GM21515 (cell line): ENCODE data around the gene PRKD1.
"Not testable (repeated sequence)": the region's sequence is repeated elsewhere in the genome, so short reads cannot be mapped to it uniquely, and the experiment has no call there.

Experiments used
- ATAC-seq: cut with Tn5 transposase; IDR thresholded peaks from one replicate; pipeline ENCODE4 v1.9.1; 2021; ENCODE audit not compliant: unreplicated experiment

The PRKD1 gene

GRCh38 chr14:29749327-29749726 lies 178.3 kb downstream of the PRKD1 start:
- no peak for ATAC-seq

GRCh38 chr14:29745863-29746262 lies 181.8 kb downstream of the PRKD1 start:
- ATAC-seq, result no peak

- no peak for ATAC-seq
Observed at GRCh38 chr14:29743531-29743930, 184.1 kb downstream of the PRKD1 start.

GRCh38 chr14:29741909-29742401 lies 185.7 kb downstream of the PRKD1 start:
- ATAC-seq, result no peak

- no peak for ATAC-seq
Observed at GRCh38 chr14:29740491-29740890, 187.2 kb downstream of the PRKD1 start.

- no peak for ATAC-seq
Observed at GRCh38 chr14:29738950-29739349, 188.7 kb downstream of the PRKD1 start.

- ATAC-seq, result no peak
Observed at GRCh38 chr14:29738056-29738455, 189.6 kb downstream of the PRKD1 start.

- no peak for ATAC-seq
Observed at GRCh38 chr14:29735459-29735858, 192.2 kb downstream of the PRKD1 start.

- ATAC-seq, result no peak
Observed at GRCh38 chr14:29734732-29735131, 192.9 kb downstream of the PRKD1 start.

- not testable (repeated sequence) for ATAC-seq
Observed at GRCh38 chr14:29726560-29727331, 200.9 kb downstream of the PRKD1 start.

- ATAC-seq, result no peak
Observed at GRCh38 chr14:29724991-29725390, 202.7 kb downstream of the PRKD1 start.

- no peak for ATAC-seq
Observed at GRCh38 chr14:29722831-29723230, 204.8 kb downstream of the PRKD1 start.

- ATAC-seq, result no peak
Observed at GRCh38 chr14:29721586-29721985, 206.1 kb downstream of the PRKD1 start.

- no peak for ATAC-seq
Observed at GRCh38 chr14:29717901-29718300, 209.7 kb downstream of the PRKD1 start.

- no peak for ATAC-seq
Observed at GRCh38 chr14:29716150-29716549, 211.5 kb downstream of the PRKD1 start.

- ATAC-seq, result no peak
Observed at GRCh38 chr14:29712601-29713000, 215.0 kb downstream of the PRKD1 start.

- ATAC-seq, result no peak
Observed at GRCh38 chr14:29710015-29710414, 217.6 kb downstream of the PRKD1 start.

- ATAC-seq, result no peak
Observed at GRCh38 chr14:29709490-29709889, 218.2 kb downstream of the PRKD1 start.

GRCh38 chr14:29706700-29707099 lies 220.9 kb downstream of the PRKD1 start:
- no peak for ATAC-seq

- no peak for ATAC-seq
Observed at GRCh38 chr14:29705801-29706200, 221.8 kb downstream of the PRKD1 start.

- not testable (repeated sequence) for ATAC-seq
Observed at GRCh38 chr14:29689597-29689996, 238.1 kb downstream of the PRKD1 start.

GRCh38 chr14:29687866-29688265 lies 239.8 kb downstream of the PRKD1 start:
- no peak for ATAC-seq
